Breast epithelium (tissue), 4 donors: Measurements from ENCODE around the gene GCLM. TPM values are rescaled to one million over a fixed set of nuclear protein-coding genes. Genes with fewer than 3 reads are reported as not detected.
"Not testable (repeated sequence)": the region's sequence is repeated elsewhere in the genome, so short reads cannot be mapped to it uniquely, and the experiment has no call there.

Source experiments
- DNase-seq, 2 donors: peaks; one replicate each; pipeline ENCODE4 v3.0.0-alpha.2; 2019; ENCODE audit warnings: low spot score in 2 of 2
- H3K27ac ChIP-seq, 2 donors: fragments of 200-600 bp; sonication (generic) in 1 of 2; one replicate each; pipeline ENCODE4 v1.5.1; 2016 to 2019; ENCODE audit warnings: mild to moderate bottlenecking in 1 of 2
- H3K27me3 ChIP-seq, 2 donors: fragments of 200-600 bp; sonication (generic) in 1 of 2; one replicate each; pipeline versions ENCODE4 v1.5.1 to v1.6.0; 2017 to 2019; ENCODE audit warnings: control low read depth in 1 of 2, mild to moderate bottlenecking in 1 of 2
- H3K36me3 ChIP-seq: fragments of 200-600 bp; one replicate; pipeline ENCODE4 v1.5.1; 2019
- H3K4me1 ChIP-seq, 2 donors: fragments of 200-600 bp; sonication (generic); one replicate each; pipeline ENCODE4 v1.5.1; 2016 to 2019; ENCODE audit warnings: control low read depth in 1 of 2
- H3K4me3 ChIP-seq, 3 donors: fragments of 200-600 bp; sonication (generic); 1 replicate in 2 of 3; 2 replicates in 1 of 3; pipeline ENCODE4 v1.5.1; 2016 to 2019; ENCODE audit warnings: mild to moderate bottlenecking in 3 of 3, moderate library complexity in 2 of 3
- H3K9me3 ChIP-seq, 2 donors: fragments of 200-600 bp; sonication (generic) in 1 of 2; one replicate each; pipeline ENCODE4 v1.5.1; 2016 to 2019; ENCODE audit warnings: control low read depth in 1 of 2
- CTCF ChIP-seq, 3 donors: fragments of 450-650 bp; IDR thresholded peaks; one replicate each; pipeline ENCODE4 v1.5.1; 2016 to 2017; ENCODE audit warnings: antibody characterized with exemption in 3 of 3, mild to moderate bottlenecking in 3 of 3, moderate library complexity in 3 of 3
- POLR2A ChIP-seq: fragments of 450-650 bp; IDR thresholded peaks from one replicate; pipeline ENCODE4 v1.6.1; 2016; ENCODE audit warnings: antibody characterized with exemption, mild to moderate bottlenecking, moderate library complexity
- POLR2AphosphoS5 ChIP-seq, 3 donors: sonication (generic); formaldehyde crosslinking; IDR thresholded peaks; one replicate each; pipeline ENCODE4 v1.6.1; 2017; ENCODE audit warnings: antibody characterized with exemption in 3 of 3
- intact Hi-C: fragments of 100-400 bp; cut with DNase I; formaldehyde crosslinking; loops from one replicate; pipeline ENCODE4 v1.15.1; 2023; ENCODE audit warnings: low total_unique reads
- total RNA-seq, 3 donors: library from RNA; depleted of rRNA; stranded (reverse); fragments of >200 nt; gene quantifications; one replicate each; pipeline ENCODE4 v1.1.0, GENCODE V29; 2016

GCLM gene
- total RNA-seq: 10 to 100 TPM; 10.1 to 23.7 (median 13.8) TPM

- Histone ChIP-seq H3K4me1 (no peaks in the 10 kb centered on the region), H3K27ac (peak within 1 kb of the TSS; percentile 87 to 93), H3K36me3 (no peaks in the 10 kb centered on the region), H3K4me3 (peak within 1 kb of the TSS; percentile 88 to 89 (median 88)), H3K9me3 (peaks cover 5 to 8% of the 10 kb centered on the region in 2 donors), H3K27me3 (no peaks in the 10 kb centered on the region)
- intact Hi-C loops: no loop called here
- TF ChIP-seq POLR2AphosphoS5 (IDR thresholded peaks at IDR 0.05) (peak; percentile 31 to 80 (median 57)), CTCF (IDR thresholded peaks at IDR 0.05) (peak; percentile 42 to 85 (median 57)), POLR2A (no peak)
- peak; percentile 82 to 87 for DNase-seq
These were observed at the start of gene GCLM for GRCh38 chr1:93909146-93910050. Gene GCLM (minus strand): TSS chr1:93909430. CDS start chr1:93909163, 267 bp downstream.

GRCh38 chr1:93958726-93959100 lies 49.5 kb upstream of the GCLM start:
- Histone ChIP-seq H3K27ac (no peak overlapping the region), H3K4me1 (no peaks in the 10 kb centered on the region), H3K36me3 (no peaks in the 10 kb centered on the region), H3K4me3 (no peak overlapping the region), H3K9me3 (peaks cover 4 to 13% of the 10 kb centered on the region in 2 donors), H3K27me3 (no peaks in the 10 kb centered on the region)
- TF ChIP-seq CTCF (IDR thresholded peaks at IDR 0.05): no peak
- no peak for TF ChIP-seq POLR2A
- no peak for TF ChIP-seq POLR2AphosphoS5 (IDR thresholded peaks at IDR 0.05)
- intact Hi-C loops: no loop called here
- DNase-seq: no peak

- intact Hi-C loops: no loop called here
- TF ChIP-seq POLR2AphosphoS5 (IDR thresholded peaks at IDR 0.05) (no peak), CTCF (IDR thresholded peaks at IDR 0.05) (no peak), POLR2A (no peak)
- Histone ChIP-seq H3K27me3 (no peaks in the 10 kb centered on the region), H3K4me1 (no peaks in the 10 kb centered on the region), H3K9me3 (peaks cover 4 to 13% of the 10 kb centered on the region in 2 donors), H3K4me3 (no peak overlapping the region), H3K27ac (no peak overlapping the region), H3K36me3 (no peaks in the 10 kb centered on the region)
- DNase-seq: no peak
These were observed 48.9 kb upstream of the GCLM start for GRCh38 chr1:93958032-93958725.

GRCh38 chr1:93955765-93956164 lies 46.5 kb upstream of the GCLM start:
- Histone ChIP-seq H3K27ac (no peak overlapping the region), H3K4me1 (no peaks in the 10 kb centered on the region), H3K36me3 (no peaks in the 10 kb centered on the region), H3K9me3 (peaks cover 10 to 18% of the 10 kb centered on the region in 2 donors), H3K27me3 (no peaks in the 10 kb centered on the region), H3K4me3 (no peak overlapping the region)
- TF ChIP-seq CTCF (IDR thresholded peaks at IDR 0.05): no peak
- TF ChIP-seq POLR2AphosphoS5 (IDR thresholded peaks at IDR 0.05): no peak
- no peak for TF ChIP-seq POLR2A
- DNase-seq: no peak
- intact Hi-C loops: no loop called here

GRCh38 chr1:93947002-93947686 lies 37.9 kb upstream of the GCLM start:
- H3K27me3 ChIP-seq, DNase-seq, H3K9me3 ChIP-seq, H3K36me3 ChIP-seq, H3K4me3 ChIP-seq, intact Hi-C loops, H3K4me1 ChIP-seq, H3K27ac ChIP-seq: not testable (repeated sequence)
